ENCODE data around the gene ANXA2R. TPM values are rescaled to one million over a fixed set of nuclear protein-coding genes. Genes with fewer than 3 reads are reported as not detected.
A peak's percentile ranks its signal among the peaks of the same experiment; 100 is the strongest.

The ANXA2R gene
- total and polyA plus RNA-seq, 2 experiments from 2014 or later = 0.56 to 1.2 TPM

- H3K9me3 ChIP-seq (ENCODE audit: low read depth) = no peaks in the 10 kb centered on the region
- in situ Hi-C loops (cut with MboI) = no loop called here
- no peaks in the 10 kb centered on the region for H3K27me3 ChIP-seq (replicated peaks; ENCODE audit: insufficient read depth)
- peaks cover 4% of the 10 kb centered on the region; the same call in 1 of the 2 replicates for H3K4me1 ChIP-seq (ENCODE audit: insufficient read depth)
- TF ChIP-seq EZH2 (IDR thresholded peaks at IDR 0.05; ENCODE audit: insufficient read depth, poor library complexity, severe bottlenecking) = no peak
- TF ChIP-seq EZH2phosphoT487 (IDR thresholded peaks at IDR 0.05; ENCODE audit: insufficient read depth, low read depth) = no peak
- no peak overlapping the region for H3K9ac ChIP-seq
- no peaks in the 10 kb centered on the region for H4K20me1 ChIP-seq (ENCODE audit: insufficient read depth)
- H3K79me2 ChIP-seq (ENCODE audit: insufficient read depth) = peaks cover 66% of the 10 kb centered on the region
- WGBS, 2 experiments (ENCODE audit: low coverage in 1 of 2, low lambda C conversion rate in 2 of 2, missing lambda C conversion rate in 2 of 2) = 78 to 85% methylated on average over 17 of the region's 17 CpGs
- no peaks in the 10 kb centered on the region for H3K9me2 ChIP-seq (ENCODE audit: insufficient read depth)
- no peaks in the 10 kb centered on the region for H3K36me3 ChIP-seq (ENCODE audit: low read depth)
- peak overlapping the region; percentile 75; the same call in 1 of the 2 replicates for H3K4me3 ChIP-seq
- H3K4me2 ChIP-seq (ENCODE audit: unreplicated experiment) = no peak overlapping the region
- DNase-seq = no peak
- peaks cover 27% of the 10 kb centered on the region for H3F3A ChIP-seq (ENCODE audit: insufficient read depth)
- no peak overlapping the region for H3K27ac ChIP-seq
- peak overlapping the region; percentile 82; the same call in 1 of the 2 replicates for H2AFZ ChIP-seq
These were observed 1.6 kb downstream of the ANXA2R start for GRCh38 chr5:43038496-43038989.

- Histone ChIP-seq H3K27ac (peak overlapping the region; percentile 38), H3K9me3 (ENCODE audit: low read depth) (no peaks in the 10 kb centered on the region), H3K4me1 (ENCODE audit: insufficient read depth) (peaks cover 4% of the 10 kb centered on the region; the same call in 1 of the 2 replicates), H3K79me2 (ENCODE audit: insufficient read depth) (peaks cover 72% of the 10 kb centered on the region), H2AFZ (peak overlapping the region; percentile 82), H3K9ac (peak overlapping the region; percentile 75), H3F3A (ENCODE audit: insufficient read depth) (peaks cover 27% of the 10 kb centered on the region), H3K4me2 (ENCODE audit: unreplicated experiment) (peak overlapping the region; percentile 91), H4K20me1 (ENCODE audit: insufficient read depth) (no peaks in the 10 kb centered on the region), H3K27me3 (replicated peaks; ENCODE audit: insufficient read depth) (no peaks in the 10 kb centered on the region), H3K9me2 (ENCODE audit: insufficient read depth) (no peaks in the 10 kb centered on the region), H3K36me3 (ENCODE audit: low read depth) (no peaks in the 10 kb centered on the region), H3K4me3 (peak overlapping the region; percentile 75)
- 53 to 61% methylated on average over 24 of the region's 24 CpGs for WGBS, 2 experiments (ENCODE audit: low coverage in 1 of 2, low lambda C conversion rate in 2 of 2, missing lambda C conversion rate in 2 of 2)
- in situ Hi-C loops (cut with MboI) = no loop called here
- TF ChIP-seq EZH2 (IDR thresholded peaks at IDR 0.05; ENCODE audit: insufficient read depth, poor library complexity, severe bottlenecking) = no peak
- no peak for TF ChIP-seq EZH2phosphoT487 (IDR thresholded peaks at IDR 0.05; ENCODE audit: insufficient read depth, low read depth)
- peak; percentile 71 for DNase-seq
These were observed 2.3 kb downstream of the ANXA2R start for GRCh38 chr5:43037636-43038495.

- in situ Hi-C loops (cut with MboI) = no loop called here
- Histone ChIP-seq H3K4me1 (ENCODE audit: insufficient read depth) (peaks cover 4% of the 10 kb centered on the region; the same call in 1 of the 2 replicates), H3K9me3 (ENCODE audit: low read depth) (no peaks in the 10 kb centered on the region), H3K9me2 (ENCODE audit: insufficient read depth) (no peaks in the 10 kb centered on the region), H3K9ac (peak overlapping the region; percentile 75), H3K27me3 (replicated peaks; ENCODE audit: insufficient read depth) (no peaks in the 10 kb centered on the region), H2AFZ (peak overlapping the region; percentile 82), H3F3A (ENCODE audit: insufficient read depth) (peaks cover 27% of the 10 kb centered on the region), H3K27ac (peak overlapping the region; percentile 38; the same call in 1 of the 2 replicates), H3K79me2 (ENCODE audit: insufficient read depth) (peaks cover 72% of the 10 kb centered on the region), H3K36me3 (ENCODE audit: low read depth) (no peaks in the 10 kb centered on the region), H4K20me1 (ENCODE audit: insufficient read depth) (no peaks in the 10 kb centered on the region), H3K4me2 (ENCODE audit: unreplicated experiment) (peak overlapping the region; percentile 91), H3K4me3 (peak overlapping the region; percentile 75; the same call in 1 of the 2 replicates)
- DNase-seq = no peak
- WGBS, 2 experiments (ENCODE audit: low coverage in 1 of 2, low lambda C conversion rate in 2 of 2, missing lambda C conversion rate in 2 of 2) = 74 to 80% methylated on average over 36 of the region's 36 CpGs
- TF ChIP-seq EZH2phosphoT487 (IDR thresholded peaks at IDR 0.05; ENCODE audit: insufficient read depth, low read depth) (no peak), EZH2 (IDR thresholded peaks at IDR 0.05; ENCODE audit: insufficient read depth, poor library complexity, severe bottlenecking) (no peak)
These were observed 3.1 kb downstream of the ANXA2R start for GRCh38 chr5:43036856-43037635.

- Histone ChIP-seq H3K4me2 (ENCODE audit: unreplicated experiment) (no peak overlapping the region), H3K79me2 (ENCODE audit: insufficient read depth) (peaks cover 72% of the 10 kb centered on the region)
- WGBS, 2 experiments (ENCODE audit: low coverage in 1 of 2, low lambda C conversion rate in 2 of 2, missing lambda C conversion rate in 2 of 2) = 83 to 100% methylated on average over 1 of the region's 1 CpG
These were observed 3.7 kb downstream of the ANXA2R start for GRCh38 chr5:43036409-43036808.

More at GRCh38 chr5:43036409-43036808, 3.7 kb downstream of the ANXA2R start:
- H3K9me2 ChIP-seq (ENCODE audit: insufficient read depth) = no peaks in the 10 kb centered on the region
- no peaks in the 10 kb centered on the region for H3K36me3 ChIP-seq (ENCODE audit: low read depth)
- H3K27ac ChIP-seq = no peak overlapping the region
- no peaks in the 10 kb centered on the region for H3K9me3 ChIP-seq (ENCODE audit: low read depth)
- H2AFZ ChIP-seq = no peak overlapping the region
- H3K9ac ChIP-seq = no peak overlapping the region
- in situ Hi-C loops (cut with MboI) = no loop called here
- H3K4me1 ChIP-seq (ENCODE audit: insufficient read depth) = peaks cover 4% of the 10 kb centered on the region; the same call in 1 of the 2 replicates
- TF ChIP-seq EZH2 (IDR thresholded peaks at IDR 0.05; ENCODE audit: insufficient read depth, poor library complexity, severe bottlenecking) (no peak), EZH2phosphoT487 (IDR thresholded peaks at IDR 0.05; ENCODE audit: insufficient read depth, low read depth) (no peak)
- H3F3A ChIP-seq (ENCODE audit: insufficient read depth) = peaks cover 23% of the 10 kb centered on the region
- H4K20me1 ChIP-seq (ENCODE audit: insufficient read depth) = no peaks in the 10 kb centered on the region
- DNase-seq = no peak
- no peak overlapping the region for H3K4me3 ChIP-seq
- no peaks in the 10 kb centered on the region for H3K27me3 ChIP-seq (replicated peaks; ENCODE audit: insufficient read depth)
